BJ (cell line): ENCODE data around the gene BOD1L1. TPM values are rescaled to one million over a fixed set of nuclear protein-coding genes. Genes with fewer than 3 reads are reported as not detected.
A peak's percentile ranks its signal among the peaks of the same experiment; 100 is the strongest.

Experiments
- CTCF ChIA-PET: fragments of 350-600 bp; formaldehyde crosslinking; extraction: SDS; loops from one replicate; lab custom pipeline; 2021; ENCODE audit warnings: antibody characterized with exemption, inconsistent platforms; lab: Yijun Ruan, JAX
- POLR2A ChIA-PET: fragments of 300-600 bp; sonication (Branson Sonifier 250); formaldehyde crosslinking; extraction: SDS; loops from one replicate; lab custom pipeline; 2021; ENCODE audit warnings: antibody characterized with exemption; lab: Charles Lee
- DNase-seq: peaks from one replicate; pipeline ENCODE4 v3.0.0-alpha.2; 2011; ENCODE audit warnings: low read depth
- H3K27me3 ChIP-seq: 2 replicates; pipeline ENCODE4 v1.6.0; 2011; ENCODE audit warnings: low read length; ENCODE audit not compliant: control insufficient read depth, insufficient read depth
- H3K36me3 ChIP-seq: 2 replicates; pipeline ENCODE4 v1.5.1; 2011; ENCODE audit warnings: low read length; ENCODE audit not compliant: control insufficient read depth, insufficient read depth
- H3K4me3 ChIP-seq: 2 replicates; pipeline ENCODE4 v1.5.1; 2011; ENCODE audit warnings: low read depth, mild to moderate bottlenecking, control low read depth, low read length
- CTCF ChIP-seq: IDR thresholded peaks from 2 replicates; pipeline ENCODE4 v1.5.1; 2011; ENCODE audit warnings: low read depth, mild to moderate bottlenecking, control low read depth, inconsistent platforms, low read length, moderate library complexity; ENCODE audit not compliant: insufficient read depth
- polyA plus RNA-seq: library from polyadenylated mRNA; depleted of rRNA; stranded (reverse); fragments of >200 nt; gene quantifications from 2 replicates; pipeline ENCODE4 v1.2.3, GENCODE V29; 2011

The BOD1L1 gene
- polyA plus RNA-seq, 1 experiment = 8.9 TPM

GRCh38 chr4:13543839-13544605 lies 83.5 kb downstream of the BOD1L1 start, which contains the start of gene NKX3-2:
Gene NKX3-2 (minus strand): TSS chr4:13544508. CDS start chr4:13544414, 94 bp downstream.
- POLR2A ChIA-PET = no interaction called here
- H3K27me3 ChIP-seq = peaks cover 53% of the 10 kb centered on the region
- no peaks in the 10 kb centered on the region for H3K36me3 ChIP-seq
- CTCF ChIA-PET = interaction anchor here (0.9 to 3.1 kb wide), 5 partner anchors 10 to 815 kb away, joined by 3 to 13 read pairs (median 4); no protein-coding TSS in a partner anchor
- DNase-seq = no peak
- TF ChIP-seq CTCF = no peak
- H3K4me3 ChIP-seq = peak within 1 kb of the TSS; percentile 48

- Histone ChIP-seq H3K36me3 (no peaks in the 10 kb centered on the region), H3K4me3 (no peak overlapping the region), H3K27me3 (peaks cover 58% of the 10 kb centered on the region)
- ChIA-PET CTCF (interaction anchor here (0.9 to 3.1 kb wide), 6 partner anchors 10 to 814 kb away, joined by 3 to 13 read pairs (median 4); no protein-coding TSS in a partner anchor), POLR2A (no interaction called here)
- no peak for TF ChIP-seq CTCF
- no peak for DNase-seq
Measured at GRCh38 chr4:13543032-13543838, 84.3 kb downstream of the BOD1L1 start.

- Histone ChIP-seq H3K36me3 (no peaks in the 10 kb centered on the region), H3K27me3 (peaks cover 60% of the 10 kb centered on the region), H3K4me3 (no peak overlapping the region)
- no peak for DNase-seq
- ChIA-PET POLR2A (no interaction called here), CTCF (interaction anchor here (0.9 to 3.1 kb wide), 3 partner anchors 15 to 690 kb away, joined by 3 to 13 read pairs (median 4); no protein-coding TSS in a partner anchor)
- no peak for TF ChIP-seq CTCF
Measured at GRCh38 chr4:13542577-13543031, 84.9 kb downstream of the BOD1L1 start.

GRCh38 chr4:13541720-13542576 lies 85.6 kb downstream of the BOD1L1 start:
- H3K36me3 ChIP-seq = no peaks in the 10 kb centered on the region
- POLR2A ChIA-PET = no interaction called here
- H3K4me3 ChIP-seq = no peak overlapping the region
- no peak for DNase-seq
- peaks cover 64% of the 10 kb centered on the region for H3K27me3 ChIP-seq
- CTCF ChIA-PET = interaction anchor here (0.6 to 3.1 kb wide), 5 partner anchors 11 to 690 kb away, joined by 3 to 13 read pairs (median 4); no protein-coding TSS in a partner anchor
- TF ChIP-seq CTCF = peak; percentile 19; the same call in 1 of the 2 replicates
